K562 (cell line): ENCODE data around the gene IFNA5. TPM values are rescaled to one million over a fixed set of nuclear protein-coding genes. Genes with fewer than 3 reads are reported as not detected.

ENCODE experiments used
- KAT8 ChIP-seq: fragments of 450-650 bp; IDR thresholded peaks from 2 replicates; pipeline ENCODE4 v1.6.1; 2016; ENCODE audit warnings: low read depth, mild to moderate bottlenecking
- XRCC5 ChIP-seq: fragments of 200-400 bp; formaldehyde crosslinking; IDR thresholded peaks from 2 replicates; pipeline ENCODE4 v1.6.1; 2017; ENCODE audit warnings: low read depth, mild to moderate bottlenecking, low read length
- ZNF239 ChIP-seq: fragments of 250-450 bp; sonication (Bioruptor Pico); IDR thresholded peaks from 2 replicates; pipeline ENCODE4 v1.4.0; 2020; ENCODE audit warnings: mild to moderate bottlenecking
- ZNF274 ChIP-seq: IDR thresholded peaks from 2 replicates; pipeline ENCODE4 v1.6.1; 2011; ENCODE audit warnings: low read depth, mild to moderate bottlenecking, low read length, moderate library complexity, borderline replicate concordance
- polyA plus RNA-seq, 8 experiments: library from polyadenylated mRNA; depleted of rRNA in 4 of 8; stranded (reverse) in 5 of 8; unstranded in 3 of 8; fragments of >200 nt; fragmentation: Nextera tagmentation in 2 of 8; fragmentation: Illumina TruSeq in 1 of 8; extraction: Ambion mirVana in 2 of 8; extraction: Trizol in 1 of 8; gene quantifications; 2 replicates each; pipeline versions ENCODE4 v1.2.1 to v1.2.3, GENCODE V29; 2011 to 2014; ENCODE audit warnings: inconsistent platforms in 1 of 8, missing spikeins in 1 of 8
- total RNA-seq, 7 experiments: library from RNA; depleted of rRNA in 6 of 7; stranded (reverse); fragments of >200 nt in 6 of 7; fragmentation: Illumina TruSeq in 2 of 7; extraction: Trizol in 2 of 7; gene quantifications; 2 replicates each; pipeline versions ENCODE4 v1.2.1 to v1.2.3, GENCODE V29; 2011 to 2021; ENCODE audit warnings: low replicate concordance in 1 of 7
- TF ChIP-seq, protein P1 (sequence below), 2 experiments: fragments of 450-650 bp in 1 of 2; sonication (generic) in 1 of 2; formaldehyde crosslinking in 1 of 2; IDR thresholded peaks; 2 replicates each; pipeline versions ENCODE4 v1.7.1 to v1.9.0; 2016 to 2022; ENCODE audit warnings: inconsistent platforms in 1 of 2, mild to moderate bottlenecking in 1 of 2, missing genetic modification reagents in 1 of 2
- TF ChIP-seq, protein P2 (sequence below): sonication (generic); IDR thresholded peaks from 2 replicates; pipeline ENCODE4 v1.6.1; 2016

Gene IFNA5
- total and polyA plus RNA-seq, 9 of the 15 experiments (the other 6 are each of a cell fraction or from before 2014, with no cell fraction given) = not detected

DNA sequence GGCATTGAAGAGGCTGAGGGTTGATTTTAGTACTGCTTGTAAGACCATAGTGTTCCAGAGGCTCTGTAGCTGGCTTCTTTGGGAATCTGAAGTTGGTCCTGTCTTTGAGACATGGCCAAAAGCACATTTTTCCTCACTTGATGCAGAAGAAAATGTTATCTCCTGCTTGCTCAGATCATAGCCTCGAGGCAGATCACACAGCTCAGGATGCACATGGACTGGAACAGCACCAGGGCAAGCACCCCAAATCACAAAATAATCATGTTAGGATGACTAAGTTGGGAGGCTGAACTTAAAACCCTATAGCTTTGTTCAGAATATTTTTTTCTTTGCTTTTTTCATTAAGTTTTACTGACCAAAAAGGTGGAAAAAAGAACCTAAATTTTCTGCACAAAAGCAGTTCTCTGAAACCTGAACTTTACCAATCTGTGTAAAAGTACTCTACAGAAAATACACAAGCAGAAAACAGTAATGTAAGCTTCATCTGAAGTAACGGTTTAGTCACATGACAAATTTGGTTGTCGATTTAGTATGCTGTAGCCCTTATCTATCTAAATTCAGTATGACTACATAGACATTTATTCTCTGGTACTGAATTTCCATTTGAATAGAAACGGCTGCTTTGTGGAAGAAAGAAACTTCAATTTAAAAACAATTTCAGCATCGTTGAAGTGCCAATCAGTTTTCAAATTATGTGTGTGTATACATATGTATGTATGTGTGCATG lies 26.7 kb upstream of the IFNA5 start (continued):
- TF ChIP-seq, protein P1, sequence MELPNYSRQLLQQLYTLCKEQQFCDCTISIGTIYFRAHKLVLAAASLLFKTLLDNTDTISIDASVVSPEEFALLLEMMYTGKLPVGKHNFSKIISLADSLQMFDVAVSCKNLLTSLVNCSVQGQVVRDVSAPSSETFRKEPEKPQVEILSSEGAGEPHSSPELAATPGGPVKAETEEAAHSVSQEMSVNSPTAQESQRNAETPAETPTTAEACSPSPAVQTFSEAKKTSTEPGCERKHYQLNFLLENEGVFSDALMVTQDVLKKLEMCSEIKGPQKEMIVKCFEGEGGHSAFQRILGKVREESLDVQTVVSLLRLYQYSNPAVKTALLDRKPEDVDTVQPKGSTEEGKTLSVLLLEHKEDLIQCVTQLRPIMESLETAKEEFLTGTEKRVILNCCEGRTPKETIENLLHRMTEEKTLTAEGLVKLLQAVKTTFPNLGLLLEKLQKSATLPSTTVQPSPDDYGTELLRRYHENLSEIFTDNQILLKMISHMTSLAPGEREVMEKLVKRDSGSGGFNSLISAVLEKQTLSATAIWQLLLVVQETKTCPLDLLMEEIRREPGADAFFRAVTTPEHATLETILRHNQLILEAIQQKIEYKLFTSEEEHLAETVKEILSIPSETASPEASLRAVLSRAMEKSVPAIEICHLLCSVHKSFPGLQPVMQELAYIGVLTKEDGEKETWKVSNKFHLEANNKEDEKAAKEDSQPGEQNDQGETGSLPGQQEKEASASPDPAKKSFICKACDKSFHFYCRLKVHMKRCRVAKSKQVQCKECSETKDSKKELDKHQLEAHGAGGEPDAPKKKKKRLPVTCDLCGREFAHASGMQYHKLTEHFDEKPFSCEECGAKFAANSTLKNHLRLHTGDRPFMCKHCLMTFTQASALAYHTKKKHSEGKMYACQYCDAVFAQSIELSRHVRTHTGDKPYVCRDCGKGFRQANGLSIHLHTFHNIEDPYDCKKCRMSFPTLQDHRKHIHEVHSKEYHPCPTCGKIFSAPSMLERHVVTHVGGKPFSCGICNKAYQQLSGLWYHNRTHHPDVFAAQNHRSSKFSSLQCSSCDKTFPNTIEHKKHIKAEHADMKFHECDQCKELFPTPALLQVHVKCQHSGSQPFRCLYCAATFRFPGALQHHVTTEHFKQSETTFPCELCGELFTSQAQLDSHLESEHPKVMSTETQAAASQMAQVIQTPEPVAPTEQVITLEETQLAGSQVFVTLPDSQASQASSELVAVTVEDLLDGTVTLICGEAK (IDR thresholded peaks at IDR 0.05) = no peak
- TF ChIP-seq, protein P1 (CRISPR knock-in tag; IDR thresholded peaks at IDR 0.05) = no peak
- TF ChIP-seq XRCC5 (no peak), ZNF274 (no peak), ZNF239 (CRISPR knock-in tag) (no peak), KAT8 (no peak)
- TF ChIP-seq, protein P2, sequence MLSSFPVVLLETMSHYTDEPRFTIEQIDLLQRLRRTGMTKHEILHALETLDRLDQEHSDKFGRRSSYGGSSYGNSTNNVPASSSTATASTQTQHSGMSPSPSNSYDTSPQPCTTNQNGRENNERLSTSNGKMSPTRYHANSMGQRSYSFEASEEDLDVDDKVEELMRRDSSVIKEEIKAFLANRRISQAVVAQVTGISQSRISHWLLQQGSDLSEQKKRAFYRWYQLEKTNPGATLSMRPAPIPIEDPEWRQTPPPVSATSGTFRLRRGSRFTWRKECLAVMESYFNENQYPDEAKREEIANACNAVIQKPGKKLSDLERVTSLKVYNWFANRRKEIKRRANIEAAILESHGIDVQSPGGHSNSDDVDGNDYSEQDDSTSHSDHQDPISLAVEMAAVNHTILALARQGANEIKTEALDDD = no peak
- TF ChIP-seq, all 486 proteins: peak for 0
